Neural progenitor cell (in vitro differentiated cells): ENCODE measurements around the gene CD1E. TPM values are rescaled to one million over a fixed set of nuclear protein-coding genes. Genes with fewer than 3 reads are reported as not detected.

Source experiments
- DNase-seq: peaks from one replicate; pipeline ENCODE4 v3.0.0-alpha.2; 2016; ENCODE audit warnings: low spot score
- H2AFZ ChIP-seq: fragments of 200-600 bp; sonication (generic); replicated peaks from 2 replicates; pipeline ENCODE4 v1.6.1; 2016; ENCODE audit warnings: antibody characterized with exemption
- H3F3A ChIP-seq: fragments of 200-600 bp; sonication (generic); 2 replicates; pipeline ENCODE4 v1.6.1; 2016; ENCODE audit warnings: antibody characterized with exemption, low read depth
- H3K27ac ChIP-seq: fragments of 200-600 bp; sonication (generic); 2 replicates; pipeline ENCODE4 v1.5.1; 2016; ENCODE audit warnings: mild to moderate bottlenecking
- H3K27me3 ChIP-seq: fragments of 200-600 bp; sonication (generic); 2 replicates; pipeline ENCODE4 v1.6.1; 2016; ENCODE audit warnings: mild to moderate bottlenecking, moderate library complexity
- H3K36me3 ChIP-seq: fragments of 200-600 bp; sonication (generic); 2 replicates; pipeline ENCODE4 v1.5.1; 2016
- H3K4me1 ChIP-seq: fragments of 200-600 bp; sonication (generic); 2 replicates; pipeline ENCODE4 v1.6.1; 2016; ENCODE audit warnings: mixed run types
- H3K4me2 ChIP-seq: fragments of 200-600 bp; sonication (generic); 2 replicates; pipeline ENCODE4 v1.6.1; 2016
- H3K4me3 ChIP-seq: fragments of 200-600 bp; sonication (generic); 2 replicates; pipeline ENCODE4 v1.5.1; 2016
- H3K79me2 ChIP-seq: fragments of 200-600 bp; sonication (generic); 2 replicates; pipeline ENCODE4 v1.6.1; 2016; ENCODE audit warnings: low read depth
- H3K9ac ChIP-seq: fragments of 200-600 bp; sonication (generic); 2 replicates; pipeline ENCODE4 v1.6.1; 2016
- H3K9me3 ChIP-seq: fragments of 200-600 bp; sonication (generic); 2 replicates; pipeline ENCODE4 v1.5.1; 2016; ENCODE audit warnings: low read depth
- H4K20me1 ChIP-seq: fragments of 200-600 bp; sonication (generic); 2 replicates; pipeline ENCODE4 v1.6.1; 2016; ENCODE audit warnings: low read depth
- H3K27ac Mint-ChIP-seq: 3 replicates; pipeline ENCODE4 v1.8.0; 2021; ENCODE audit warnings: mixed read lengths
- H3K27me3 Mint-ChIP-seq: 2 replicates; pipeline ENCODE4 v1.8.0; 2022; ENCODE audit warnings: low read depth, mild to moderate bottlenecking, inconsistent platforms, moderate library complexity, mixed read lengths; ENCODE audit not compliant: insufficient read depth
- H3K36me3 Mint-ChIP-seq: 3 replicates; pipeline ENCODE4 v1.8.0; 2021; ENCODE audit warnings: mixed read lengths
- H3K4me1 Mint-ChIP-seq: 3 replicates; pipeline ENCODE4 v1.8.0; 2021; ENCODE audit warnings: mixed read lengths
- H3K4me3 Mint-ChIP-seq: 3 replicates; pipeline ENCODE4 v1.8.0; 2021; ENCODE audit warnings: mild to moderate bottlenecking, moderate library complexity, mixed read lengths
- H3K9me3 Mint-ChIP-seq: 3 replicates; pipeline ENCODE4 v1.8.0; 2020; ENCODE audit warnings: mixed read lengths
- CTCF ChIP-seq: fragments of 200-600 bp; sonication (generic); IDR thresholded peaks from 2 replicates; pipeline ENCODE4 v1.5.1; 2017; ENCODE audit warnings: antibody characterized with exemption, mild to moderate bottlenecking
- EZH2 ChIP-seq: fragments of 200-600 bp; sonication (generic); IDR thresholded peaks from 2 replicates; pipeline ENCODE4 v1.6.1; 2017; ENCODE audit warnings: antibody characterized with exemption, mild to moderate bottlenecking, moderate library complexity
- EZH2phosphoT487 ChIP-seq: fragments of 200-600 bp; sonication (generic); IDR thresholded peaks from 2 replicates; pipeline ENCODE4 v1.6.1; 2017; ENCODE audit warnings: antibody characterized with exemption
- total RNA-seq: library from RNA; depleted of rRNA; stranded (reverse); fragments of >200 nt; gene quantifications from 2 replicates; pipeline ENCODE4 v1.2.3, GENCODE V29; 2015; ENCODE audit warnings: low replicate concordance

CD1E gene
- total RNA-seq, 1 donor from 2014 or later = not detected

GRCh38 chr1:158323866-158324265, 29.8 kb upstream of the CD1E start:
- H3K27me3 ChIP-seq = no peaks in the 10 kb centered on the region
- H3K79me2 ChIP-seq = no peaks in the 10 kb centered on the region
- H3K4me3 ChIP-seq = no peak overlapping the region
- no peak for DNase-seq
- H3K27ac ChIP-seq = no peak overlapping the region
- no peaks in the 10 kb centered on the region for H3K36me3 ChIP-seq
- H3K4me2 ChIP-seq = no peak overlapping the region
- Mint-ChIP-seq H3K4me3 (no peak overlapping the region), H3K36me3 (no peaks in the 10 kb centered on the region), H3K27ac (no peak overlapping the region), H3K27me3 (no peaks in the 10 kb centered on the region), H3K4me1 (no peaks in the 10 kb centered on the region), H3K9me3 (peaks cover 6% of the 10 kb centered on the region)
- TF ChIP-seq EZH2phosphoT487 (no peak), CTCF (no peak), EZH2 (no peak)
- H3K9ac ChIP-seq = no peak overlapping the region
- H2AFZ ChIP-seq = no peak overlapping the region
- no peaks in the 10 kb centered on the region for H4K20me1 ChIP-seq
- no peaks in the 10 kb centered on the region for H3K4me1 ChIP-seq
- no peaks in the 10 kb centered on the region for H3K9me3 ChIP-seq
- H3F3A ChIP-seq = no peaks in the 10 kb centered on the region

GRCh38 chr1:158324395-158324794, 29.3 kb upstream of the CD1E start:
- TF ChIP-seq EZH2 (no peak), EZH2phosphoT487 (no peak)
- Histone ChIP-seq H3K79me2 (no peaks in the 10 kb centered on the region), H3K9ac (no peak overlapping the region), H2AFZ (no peak overlapping the region), H4K20me1 (no peaks in the 10 kb centered on the region), H3K36me3 (no peaks in the 10 kb centered on the region), H3F3A (no peaks in the 10 kb centered on the region), H3K9me3 (no peaks in the 10 kb centered on the region), H3K27ac (no peak overlapping the region), H3K27me3 (no peaks in the 10 kb centered on the region), H3K4me1 (no peaks in the 10 kb centered on the region), H3K4me2 (no peak overlapping the region), H3K4me3 (no peak overlapping the region)
- no peak overlapping the region for H3K4me3 Mint-ChIP-seq
- peaks cover 6% of the 10 kb centered on the region for H3K9me3 Mint-ChIP-seq
- H3K27me3 Mint-ChIP-seq = no peaks in the 10 kb centered on the region
- DNase-seq = no peak
- H3K4me1 Mint-ChIP-seq = no peaks in the 10 kb centered on the region
- no peak overlapping the region for H3K27ac Mint-ChIP-seq
- H3K36me3 Mint-ChIP-seq = no peaks in the 10 kb centered on the region

- H3K27me3 Mint-ChIP-seq = no peaks in the 10 kb centered on the region
- H3K79me2 ChIP-seq = no peaks in the 10 kb centered on the region
- no peaks in the 10 kb centered on the region for H3F3A ChIP-seq
- no peak overlapping the region for H3K27ac ChIP-seq
- no peak overlapping the region for H3K4me2 ChIP-seq
- H3K27ac Mint-ChIP-seq = no peak overlapping the region
- H3K36me3 Mint-ChIP-seq = no peaks in the 10 kb centered on the region
- no peak for DNase-seq
- H4K20me1 ChIP-seq = no peaks in the 10 kb centered on the region
- no peak overlapping the region for H3K4me3 ChIP-seq
- TF ChIP-seq EZH2phosphoT487 = no peak
- no peak for TF ChIP-seq EZH2
- no peak for TF ChIP-seq CTCF
- H3K4me3 Mint-ChIP-seq = no peak overlapping the region
- no peaks in the 10 kb centered on the region for H3K9me3 ChIP-seq
- no peak overlapping the region for H2AFZ ChIP-seq
- no peaks in the 10 kb centered on the region for H3K27me3 ChIP-seq
- H3K4me1 Mint-ChIP-seq = no peaks in the 10 kb centered on the region
- no peak overlapping the region for H3K9ac ChIP-seq
- no peaks in the 10 kb centered on the region for H3K4me1 ChIP-seq
- H3K36me3 ChIP-seq = no peaks in the 10 kb centered on the region
- H3K9me3 Mint-ChIP-seq = peaks cover 3% of the 10 kb centered on the region
Measured at GRCh38 chr1:158327481-158327880, 26.2 kb upstream of the CD1E start.

- DNase-seq = no peak
- Mint-ChIP-seq H3K4me3 (no peak overlapping the region), H3K9me3 (no peaks in the 10 kb centered on the region), H3K27me3 (no peaks in the 10 kb centered on the region), H3K36me3 (no peaks in the 10 kb centered on the region), H3K4me1 (no peaks in the 10 kb centered on the region), H3K27ac (no peak overlapping the region)
- no peaks in the 10 kb centered on the region for H3K27me3 ChIP-seq
- H3K36me3 ChIP-seq = no peaks in the 10 kb centered on the region
- H3K4me2 ChIP-seq = no peak overlapping the region
- H3K9ac ChIP-seq = no peak overlapping the region
- H3F3A ChIP-seq = no peaks in the 10 kb centered on the region
- H3K9me3 ChIP-seq = no peaks in the 10 kb centered on the region
- TF ChIP-seq CTCF (no peak), EZH2 (no peak), EZH2phosphoT487 (no peak)
- no peak overlapping the region for H2AFZ ChIP-seq
- H3K27ac ChIP-seq = no peak overlapping the region
- H3K4me3 ChIP-seq = no peak overlapping the region
- H3K79me2 ChIP-seq = no peaks in the 10 kb centered on the region
- no peaks in the 10 kb centered on the region for H4K20me1 ChIP-seq
- H3K4me1 ChIP-seq = no peaks in the 10 kb centered on the region
Measured at GRCh38 chr1:158328426-158328825, 25.3 kb upstream of the CD1E start.
